ENCODE data around the gene GRIK4. TPM values are rescaled to one million over a fixed set of nuclear protein-coding genes. Genes with fewer than 3 reads are reported as not detected.

GRIK4 gene
- total and polyA plus RNA-seq, 8 donors: 0.02 TPM; not detected in 7

DNA sequence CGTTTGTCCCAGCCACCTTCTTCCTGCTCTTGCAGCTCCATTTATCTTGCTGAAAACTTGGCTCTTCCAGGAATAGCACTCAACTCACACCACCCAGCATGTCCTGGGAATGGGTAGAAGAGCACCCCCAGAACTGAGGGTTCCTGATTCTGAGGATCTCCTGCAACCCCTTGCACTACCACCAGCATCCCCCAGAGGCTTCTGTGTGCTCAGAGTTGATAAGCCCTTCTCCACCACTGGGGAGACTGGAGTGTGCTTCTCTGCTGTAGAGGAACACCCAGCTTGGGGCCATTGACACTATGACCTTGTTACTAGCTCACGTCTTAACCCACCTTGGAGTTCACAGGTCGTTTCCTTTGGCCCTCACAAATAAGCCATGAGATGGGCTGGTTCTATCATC lies 121.0 kb downstream of the GRIK4 start:
- Histone ChIP-seq H3K9me3 (no peaks in the 10 kb centered on the region), H3K4me1 (no peaks in the 10 kb centered on the region), H3K36me3 (no peaks in the 10 kb centered on the region), H3K27ac (no peak overlapping the region), H3K4me3 (no peak overlapping the region), H3K27me3 (no peaks in the 10 kb centered on the region)
- no peak for ATAC-seq
- FAIRE-seq: no peak
- WGBS, 2 donors: 29 to 39% methylated on average over 3 of the region's 3 CpGs
- TF ChIP-seq, protein P1, sequence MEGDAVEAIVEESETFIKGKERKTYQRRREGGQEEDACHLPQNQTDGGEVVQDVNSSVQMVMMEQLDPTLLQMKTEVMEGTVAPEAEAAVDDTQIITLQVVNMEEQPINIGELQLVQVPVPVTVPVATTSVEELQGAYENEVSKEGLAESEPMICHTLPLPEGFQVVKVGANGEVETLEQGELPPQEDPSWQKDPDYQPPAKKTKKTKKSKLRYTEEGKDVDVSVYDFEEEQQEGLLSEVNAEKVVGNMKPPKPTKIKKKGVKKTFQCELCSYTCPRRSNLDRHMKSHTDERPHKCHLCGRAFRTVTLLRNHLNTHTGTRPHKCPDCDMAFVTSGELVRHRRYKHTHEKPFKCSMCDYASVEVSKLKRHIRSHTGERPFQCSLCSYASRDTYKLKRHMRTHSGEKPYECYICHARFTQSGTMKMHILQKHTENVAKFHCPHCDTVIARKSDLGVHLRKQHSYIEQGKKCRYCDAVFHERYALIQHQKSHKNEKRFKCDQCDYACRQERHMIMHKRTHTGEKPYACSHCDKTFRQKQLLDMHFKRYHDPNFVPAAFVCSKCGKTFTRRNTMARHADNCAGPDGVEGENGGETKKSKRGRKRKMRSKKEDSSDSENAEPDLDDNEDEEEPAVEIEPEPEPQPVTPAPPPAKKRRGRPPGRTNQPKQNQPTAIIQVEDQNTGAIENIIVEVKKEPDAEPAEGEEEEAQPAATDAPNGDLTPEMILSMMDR (IDR thresholded peaks at IDR 0.05): no peak
- no peak for DNase-seq
- intact Hi-C loops (cut with DNase I): no loop called here

DNA sequence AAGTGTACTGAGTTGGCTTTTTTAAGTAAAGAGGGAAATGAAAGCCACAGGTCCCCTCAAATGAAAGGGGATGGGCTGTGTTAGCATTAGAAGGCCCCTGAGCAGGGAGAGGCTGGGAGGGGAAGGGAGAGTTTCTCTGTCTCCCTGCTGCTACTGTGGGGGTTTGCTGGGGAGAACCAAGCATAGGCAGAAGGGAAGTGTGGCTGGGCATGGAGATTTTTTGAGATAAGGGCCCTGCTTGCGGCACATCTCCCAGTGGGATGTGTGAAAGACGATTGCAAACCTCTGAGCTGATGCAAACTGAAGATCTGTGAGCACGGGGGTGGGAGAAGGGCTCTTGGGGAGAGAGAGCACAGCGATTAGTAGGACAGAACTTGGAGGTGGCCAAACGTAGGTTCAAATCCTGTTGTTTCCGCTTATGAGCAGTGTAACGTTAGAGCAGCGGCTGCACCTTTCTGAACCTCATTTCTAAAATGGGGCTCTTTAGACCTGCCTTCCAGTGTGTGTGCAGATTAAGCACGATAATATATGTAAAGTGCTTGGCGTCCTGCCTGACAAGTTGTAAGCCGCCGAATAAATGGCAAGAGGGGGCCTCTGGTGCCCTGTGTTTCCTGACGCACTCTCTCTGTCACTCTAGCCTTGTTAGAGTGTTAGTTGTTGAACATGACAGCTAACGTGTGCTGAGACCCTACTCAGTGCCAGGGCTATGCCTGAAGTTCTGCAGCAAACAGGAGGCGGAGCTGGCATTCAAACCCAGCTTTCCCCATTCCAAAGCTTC lies 122.3 kb downstream of the GRIK4 start:
- 47 to 54% methylated on average over 15 of the region's 15 CpGs for WGBS, 2 donors
- FAIRE-seq (no peak), DNase-seq (no peak), ATAC-seq (no peak)
- intact Hi-C loops (cut with DNase I): no loop called here
- Histone ChIP-seq H3K27me3 (no peaks in the 10 kb centered on the region), H3K4me1 (no peaks in the 10 kb centered on the region), H3K27ac (no peak overlapping the region), H3K4me3 (no peak overlapping the region), H3K36me3 (no peaks in the 10 kb centered on the region), H3K9me3 (no peaks in the 10 kb centered on the region)
- TF ChIP-seq, protein P1 (IDR thresholded peaks at IDR 0.05): no peak

DNA sequence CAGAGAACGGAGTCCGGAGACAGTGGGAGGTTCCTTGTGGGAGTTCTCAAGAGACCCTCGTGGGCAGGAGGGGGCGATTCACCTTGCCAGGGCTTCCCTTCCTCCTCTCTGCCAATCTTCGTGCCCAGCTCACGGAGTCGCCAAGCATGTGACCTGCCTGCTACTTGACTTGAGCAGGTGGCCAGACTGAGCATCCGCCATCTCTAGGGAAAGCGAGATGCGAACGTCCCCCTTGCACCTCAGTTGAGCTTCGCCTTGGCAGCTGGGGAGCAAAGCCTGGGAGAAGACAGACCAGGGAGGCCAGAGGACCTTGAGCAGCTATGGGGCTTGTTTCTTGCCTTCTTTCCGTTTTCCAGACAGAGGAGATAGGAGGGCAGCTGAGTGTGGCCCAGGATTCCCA lies 123.2 kb downstream of the GRIK4 start:
- H3K9me3 ChIP-seq: no peaks in the 10 kb centered on the region
- no peak for FAIRE-seq
- no peaks in the 10 kb centered on the region for H3K36me3 ChIP-seq
- H3K4me1 ChIP-seq: no peaks in the 10 kb centered on the region
- no peak overlapping the region for H3K4me3 ChIP-seq
- H3K27me3 ChIP-seq: no peaks in the 10 kb centered on the region
- DNase-seq: no peak
- ATAC-seq: no peak
- intact Hi-C loops (cut with DNase I): no loop called here
- H3K27ac ChIP-seq: no peak overlapping the region
- TF ChIP-seq, protein P1 (IDR thresholded peaks at IDR 0.05): no peak
- 56 to 65% methylated on average over 13 of the region's 13 CpGs for WGBS, 2 donors

DNA sequence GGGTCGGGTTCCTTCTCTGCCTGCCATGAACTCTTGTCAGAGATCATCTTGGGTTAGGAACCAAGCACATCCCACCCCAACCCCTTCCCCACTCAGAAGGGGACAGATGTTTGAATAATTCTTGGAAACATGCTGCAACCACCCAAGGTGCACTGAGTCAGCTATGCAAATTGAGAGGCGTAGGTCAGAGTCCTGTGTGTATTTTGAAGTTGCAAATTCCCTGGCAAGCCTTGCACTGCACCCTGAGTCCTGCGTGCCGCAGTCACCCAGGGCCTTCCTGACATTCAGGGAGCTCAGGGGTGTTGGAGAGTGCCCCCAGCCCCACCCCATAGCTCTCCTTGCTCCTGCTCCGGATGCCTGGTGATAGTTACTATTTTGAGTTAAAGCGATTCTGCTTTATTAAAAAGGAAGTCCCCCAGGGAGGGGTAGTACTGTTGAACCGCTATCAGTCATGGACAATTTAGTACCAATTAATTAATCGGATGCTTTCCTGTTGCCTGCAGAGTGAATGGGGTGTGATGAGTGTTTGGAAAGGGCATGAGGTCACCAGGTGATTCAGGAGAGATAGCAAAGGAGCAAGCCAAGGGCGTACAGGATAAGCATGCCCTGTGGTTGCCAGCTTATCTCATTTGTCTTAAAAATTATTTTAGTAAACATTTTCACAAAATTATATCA lies 123.7 kb downstream of the GRIK4 start:
- intact Hi-C loops (cut with DNase I): no loop called here
- H3K4me3 ChIP-seq: no peak overlapping the region
- FAIRE-seq: no peak
- WGBS, 2 donors: 36 to 43% methylated on average over 9 of the region's 9 CpGs
- H3K36me3 ChIP-seq: no peaks in the 10 kb centered on the region
- ATAC-seq: no peak
- TF ChIP-seq, protein P1 (IDR thresholded peaks at IDR 0.05): no peak
- no peaks in the 10 kb centered on the region for H3K4me1 ChIP-seq
- H3K27me3 ChIP-seq: no peaks in the 10 kb centered on the region
- H3K27ac ChIP-seq: no peak overlapping the region
- H3K9me3 ChIP-seq: no peaks in the 10 kb centered on the region
- DNase-seq: no peak

DNA sequence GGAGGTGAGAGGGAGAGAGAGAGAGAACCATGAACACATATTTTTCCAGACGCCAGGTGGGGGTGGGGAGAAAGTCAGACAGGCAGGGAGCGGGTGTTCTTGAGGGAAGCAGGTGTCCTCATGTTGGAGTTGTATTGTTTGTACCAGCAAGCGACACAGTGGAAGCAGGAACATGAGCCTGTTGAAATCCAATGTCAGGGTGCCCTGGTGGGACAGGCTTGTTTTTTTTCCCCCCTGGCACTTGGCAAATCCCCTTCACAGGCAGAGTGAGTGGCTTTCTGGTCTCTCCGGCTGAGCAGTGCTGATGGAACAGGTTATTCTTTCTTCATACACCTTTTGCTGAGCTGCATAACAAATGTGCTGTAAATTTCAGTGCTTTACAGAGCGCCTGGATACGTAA lies 125.6 kb downstream of the GRIK4 start:
- ATAC-seq: no peak
- intact Hi-C loops (cut with DNase I): no loop called here
- TF ChIP-seq, protein P1 (IDR thresholded peaks at IDR 0.05): no peak
- no peak overlapping the region for H3K27ac ChIP-seq
- DNase-seq: no peak
- H3K4me1 ChIP-seq: no peaks in the 10 kb centered on the region
- H3K36me3 ChIP-seq: no peaks in the 10 kb centered on the region
- FAIRE-seq: no peak
- 54 to 57% methylated on average over 6 of the region's 6 CpGs for WGBS, 2 donors
- no peaks in the 10 kb centered on the region for H3K9me3 ChIP-seq
- H3K27me3 ChIP-seq: peaks cover 0 to 4% (median 0%) of the 10 kb centered on the region in 4 donors
- no peak overlapping the region for H3K4me3 ChIP-seq

All from pancreas (tissue), 10 donors.